ENCODE results near the gene PRKCH.

DNA sequence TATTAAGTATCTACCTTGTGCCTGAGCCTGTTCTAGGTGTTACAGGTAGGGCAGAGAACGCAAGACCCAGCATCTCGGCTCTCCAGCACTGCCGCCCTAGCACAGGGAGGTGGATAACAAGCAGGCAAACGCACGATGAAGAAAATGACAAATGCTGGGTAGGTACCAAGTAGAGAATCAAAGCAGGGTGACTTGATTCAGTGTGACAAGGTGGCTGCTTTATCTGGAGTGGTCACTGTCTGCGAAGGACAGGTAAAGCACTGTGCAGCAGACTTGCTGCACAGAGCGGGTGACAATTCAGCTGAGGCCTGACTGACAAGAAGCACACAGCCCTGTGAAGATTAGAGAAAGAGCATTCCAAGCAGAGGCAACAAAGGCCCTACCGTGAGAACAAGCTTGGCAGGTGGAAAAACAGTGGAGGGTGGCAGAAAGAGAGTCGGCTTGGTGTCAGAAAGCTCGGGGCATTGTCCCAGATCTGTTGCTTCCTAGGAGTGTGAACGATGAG, 12.9 kb downstream of the PRKCH start:
- TF ChIP-seq EZH2phosphoT487 (IDR thresholded peaks at IDR 0.05; ENCODE audit: insufficient read depth, low read depth) (no peak), EZH2 (IDR thresholded peaks at IDR 0.05; ENCODE audit: insufficient read depth, poor library complexity, severe bottlenecking) (no peak)

Data from GM23248 (cell line).